ENCODE data around the gene CDCA8. TPM values are rescaled to one million over a fixed set of nuclear protein-coding genes. Genes with fewer than 3 reads are reported as not detected.

Gene CDCA8
- total RNA-seq, 1 experiment from 2014 or later = 34.5 TPM

- intact Hi-C loops (cut with micrococcal nuclease; ENCODE audit: unreplicated experiment) = no loop called here
- no peak for DNase-seq
- Mint-ChIP-seq H3K27ac (ENCODE audit: unreplicated experiment) (no peak overlapping the region), H3K36me3 (ENCODE audit: insufficient read depth, unreplicated experiment) (no peaks in the 10 kb centered on the region), H3K27me3 (ENCODE audit: unreplicated experiment) (peaks cover 74% of the 10 kb centered on the region), H3K9me3 (ENCODE audit: low read depth, unreplicated experiment) (no peaks in the 10 kb centered on the region), H3K4me1 (ENCODE audit: low read depth, unreplicated experiment) (no peaks in the 10 kb centered on the region), H3K4me3 (ENCODE audit: low read depth, unreplicated experiment) (no peak overlapping the region)
- CTCF ChIA-PET = no interaction called here
- BruUV-seq (replicated peaks) = no TSS peak
- TF ChIP-seq CTCF (IDR thresholded peaks at IDR 0.05; ENCODE audit: unreplicated experiment) = no peak
Observed at GRCh38 chr1:37651803-37652202, 40.5 kb upstream of the CDCA8 start.

- intact Hi-C loops (cut with micrococcal nuclease; ENCODE audit: unreplicated experiment) = no loop called here
- no peak for DNase-seq
- no TSS peak for BruUV-seq (replicated peaks)
- no peak overlapping the region for H3K27ac Mint-ChIP-seq (ENCODE audit: unreplicated experiment)
- CTCF ChIA-PET = no interaction called here
- no peaks in the 10 kb centered on the region for H3K36me3 Mint-ChIP-seq (ENCODE audit: insufficient read depth, unreplicated experiment)
- TF ChIP-seq CTCF (IDR thresholded peaks at IDR 0.05; ENCODE audit: unreplicated experiment) = no peak
- H3K4me1 Mint-ChIP-seq (ENCODE audit: low read depth, unreplicated experiment) = no peaks in the 10 kb centered on the region
- peaks cover 86% of the 10 kb centered on the region for H3K27me3 Mint-ChIP-seq (ENCODE audit: unreplicated experiment)
- no peak overlapping the region for H3K4me3 Mint-ChIP-seq (ENCODE audit: low read depth, unreplicated experiment)
- H3K9me3 Mint-ChIP-seq (ENCODE audit: low read depth, unreplicated experiment) = no peaks in the 10 kb centered on the region
Observed at GRCh38 chr1:37652976-37653375, 39.3 kb upstream of the CDCA8 start.

- CTCF ChIA-PET = interaction anchor here (0.7 kb wide), 2 partner anchors 31 to 51 kb away, joined by 3 to 5 read pairs; no protein-coding TSS in a partner anchor
- H3K4me3 Mint-ChIP-seq (ENCODE audit: low read depth, unreplicated experiment) = no peak overlapping the region
- H3K36me3 Mint-ChIP-seq (ENCODE audit: insufficient read depth, unreplicated experiment) = no peaks in the 10 kb centered on the region
- no peak for DNase-seq
- TF ChIP-seq CTCF (IDR thresholded peaks at IDR 0.05; ENCODE audit: unreplicated experiment) = no peak
- BruUV-seq (replicated peaks) = no TSS peak
- peaks cover 90% of the 10 kb centered on the region for H3K27me3 Mint-ChIP-seq (ENCODE audit: unreplicated experiment)
- no peaks in the 10 kb centered on the region for H3K4me1 Mint-ChIP-seq (ENCODE audit: low read depth, unreplicated experiment)
- intact Hi-C loops (cut with micrococcal nuclease; ENCODE audit: unreplicated experiment) = no loop called here
- H3K9me3 Mint-ChIP-seq (ENCODE audit: low read depth, unreplicated experiment) = no peaks in the 10 kb centered on the region
- no peak overlapping the region for H3K27ac Mint-ChIP-seq (ENCODE audit: unreplicated experiment)
Observed at GRCh38 chr1:37653906-37654305, 38.4 kb upstream of the CDCA8 start.

- no peak for DNase-seq
- BruUV-seq (replicated peaks) = no TSS peak
- Mint-ChIP-seq H3K27ac (ENCODE audit: unreplicated experiment) (no peak overlapping the region), H3K36me3 (ENCODE audit: insufficient read depth, unreplicated experiment) (no peaks in the 10 kb centered on the region), H3K4me1 (ENCODE audit: low read depth, unreplicated experiment) (no peaks in the 10 kb centered on the region), H3K4me3 (ENCODE audit: low read depth, unreplicated experiment) (no peak overlapping the region), H3K27me3 (ENCODE audit: unreplicated experiment) (peaks cover 97% of the 10 kb centered on the region), H3K9me3 (ENCODE audit: low read depth, unreplicated experiment) (no peaks in the 10 kb centered on the region)
- TF ChIP-seq CTCF (IDR thresholded peaks at IDR 0.05; ENCODE audit: unreplicated experiment) = no peak
- intact Hi-C loops (cut with micrococcal nuclease; ENCODE audit: unreplicated experiment) = no loop called here
- CTCF ChIA-PET = interaction anchor here (0.6 to 0.7 kb wide), 2 partner anchors 30 to 160 kb away, joined by 3 read pairs; no protein-coding TSS in a partner anchor
Observed at GRCh38 chr1:37655274-37655673, 37.0 kb upstream of the CDCA8 start.
